ENCODE data around the gene LRRC75B. TPM values are rescaled to one million over a fixed set of nuclear protein-coding genes. Genes with fewer than 3 reads are reported as not detected.
"Not testable (repeated sequence)": the region's sequence is repeated elsewhere in the genome, so short reads cannot be mapped to it uniquely, and the experiment has no call there.

Gene LRRC75B
- total RNA-seq, 1 donor from 2014 or later, result 10.3 TPM

- peak within 1 kb of the TSS; percentile 97 for H3K4me3 Mint-ChIP-seq (ENCODE audit: unreplicated experiment)
- no peaks in the 10 kb centered on the region for H3K9me3 Mint-ChIP-seq (ENCODE audit: unreplicated experiment)
- TF ChIP-seq CTCF (IDR thresholded peaks at IDR 0.05), result no peak
- H3K27ac Mint-ChIP-seq (ENCODE audit: unreplicated experiment), result peak within 1 kb of the TSS; percentile 99
- no peak for DNase-seq (ENCODE audit: extremely low spot score, unreplicated experiment)
- peaks cover 11% of the 10 kb centered on the region for H3K36me3 Mint-ChIP-seq (ENCODE audit: unreplicated experiment)
- no peaks in the 10 kb centered on the region for H3K27me3 Mint-ChIP-seq (ENCODE audit: unreplicated experiment)
- H3K4me1 Mint-ChIP-seq (ENCODE audit: unreplicated experiment), result peaks cover 47% of the 10 kb centered on the region
Measured at GRCh38 chr22:24554313-24555164, 38.3 kb downstream of the LRRC75B start, which contains the start of gene GUCD1. Gene GUCD1 (minus strand): TSS chr22:24555138. CDS start chr22:24554991, 147 bp downstream.

GRCh38 chr22:24553597-24554312 is 39.1 kb downstream of the LRRC75B start:
- DNase-seq (ENCODE audit: extremely low spot score, unreplicated experiment), result no peak
- Mint-ChIP-seq H3K4me3 (ENCODE audit: unreplicated experiment) (peak overlapping the region; percentile 97), H3K27ac (ENCODE audit: unreplicated experiment) (peak overlapping the region; percentile 95), H3K36me3 (ENCODE audit: unreplicated experiment) (peaks cover 10% of the 10 kb centered on the region), H3K4me1 (ENCODE audit: unreplicated experiment) (peaks cover 46% of the 10 kb centered on the region), H3K27me3 (ENCODE audit: unreplicated experiment) (no peaks in the 10 kb centered on the region), H3K9me3 (ENCODE audit: unreplicated experiment) (no peaks in the 10 kb centered on the region)
- TF ChIP-seq CTCF (IDR thresholded peaks at IDR 0.05), result no peak

GRCh38 chr22:24552503-24553286 is 40.2 kb downstream of the LRRC75B start:
- Mint-ChIP-seq H3K4me1 (ENCODE audit: unreplicated experiment) (peaks cover 38% of the 10 kb centered on the region), H3K4me3 (ENCODE audit: unreplicated experiment) (peak overlapping the region; percentile 10), H3K27ac (ENCODE audit: unreplicated experiment) (peak overlapping the region; percentile 95)
- not testable (repeated sequence) for DNase-seq (ENCODE audit: extremely low spot score, unreplicated experiment); H3K27me3 Mint-ChIP-seq (ENCODE audit: unreplicated experiment); H3K9me3 Mint-ChIP-seq (ENCODE audit: unreplicated experiment); H3K36me3 Mint-ChIP-seq (ENCODE audit: unreplicated experiment)

- Mint-ChIP-seq H3K4me3 (ENCODE audit: unreplicated experiment) (no peak overlapping the region), H3K27me3 (ENCODE audit: unreplicated experiment) (no peaks in the 10 kb centered on the region), H3K27ac (ENCODE audit: unreplicated experiment) (peak overlapping the region; percentile 34), H3K36me3 (ENCODE audit: unreplicated experiment) (peaks cover 21% of the 10 kb centered on the region), H3K4me1 (ENCODE audit: unreplicated experiment) (peaks cover 29% of the 10 kb centered on the region), H3K9me3 (ENCODE audit: unreplicated experiment) (no peaks in the 10 kb centered on the region)
- no peak for DNase-seq (ENCODE audit: extremely low spot score, unreplicated experiment)
- TF ChIP-seq CTCF (IDR thresholded peaks at IDR 0.05), result no peak
Measured at GRCh38 chr22:24550902-24551435, 41.9 kb downstream of the LRRC75B start.
